H1 (cell line): ENCODE data around the gene NXPH2. TPM values are rescaled to one million over a fixed set of nuclear protein-coding genes. Genes with fewer than 3 reads are reported as not detected.

Experiments used
- CTCF ChIA-PET: fragments of 300-600 bp; sonication (Branson Sonifier 250); formaldehyde crosslinking; loops from one replicate; lab custom pipeline; 2021; ENCODE audit not compliant: partially characterized antibody; lab: Charles Lee
- POLR2A ChIA-PET: fragments of 300-600 bp; sonication (Branson Sonifier 250); formaldehyde crosslinking; loops from one replicate; lab custom pipeline; 2021; ENCODE audit warnings: inconsistent platforms; ENCODE audit not compliant: partially characterized antibody; lab: Charles Lee
- DNase-seq, 2 experiments: peaks; one replicate each; pipeline versions ENCODE4 v3.0.0 to v3.0.0-alpha.2; 2010 to 2022; ENCODE audit warnings: low spot score in 2 of 2, low read depth in 1 of 2, mixed read lengths in 1 of 2
- FAIRE-seq: peaks from 2 replicates; lab custom pipeline; 2011; peaks lifted over from hg19 to GRCh38; lab: Jason Lieb, UNC
- H2AFZ ChIP-seq: 2 replicates; pipeline ENCODE4 v1.8.1; 2012; ENCODE audit warnings: low read length, inconsistent platforms
- H2AK5ac ChIP-seq: 2 replicates; pipeline ENCODE4 v1.6.1; 2013; ENCODE audit warnings: low read depth, low read length
- H2BK120ac ChIP-seq: replicated peaks from 2 replicates; pipeline ENCODE3; 2013; ENCODE audit warnings: low read depth, low read length, inconsistent platforms
- H2BK12ac ChIP-seq: 2 replicates; pipeline ENCODE4 v1.6.1; 2013; ENCODE audit warnings: low read depth, low read length
- H2BK15ac ChIP-seq: 2 replicates; pipeline ENCODE4 v1.6.1; 2013; ENCODE audit warnings: low read length
- H2BK20ac ChIP-seq: 2 replicates; pipeline ENCODE4 v1.6.1; 2013; ENCODE audit warnings: low read length
- H2BK5ac ChIP-seq: 2 replicates; pipeline ENCODE4 v1.6.1; 2013; ENCODE audit warnings: low read depth, low read length
- H3K14ac ChIP-seq: 2 replicates; pipeline ENCODE4 v1.6.1; 2013; ENCODE audit warnings: inconsistent platforms; ENCODE audit not compliant: insufficient read length
- H3K18ac ChIP-seq: 2 replicates; pipeline ENCODE4 v1.6.1; 2013; ENCODE audit warnings: low read length; ENCODE audit errors: extremely low read depth
- H3K23ac ChIP-seq: 2 replicates; pipeline ENCODE4 v1.6.1; 2013; ENCODE audit warnings: inconsistent platforms; ENCODE audit not compliant: insufficient read length
- H3K23me2 ChIP-seq: 2 replicates; pipeline ENCODE4 v1.6.1; 2013; ENCODE audit warnings: low read depth, low read length
- H3K27ac ChIP-seq: 2 replicates; pipeline ENCODE4 v1.6.1; 2011; ENCODE audit warnings: low read depth, low read length, inconsistent platforms
- H3K27me3 ChIP-seq, 4 experiments: replicated peaks in 1 of 4; 1 replicate in 1 of 4; 2 replicates in 3 of 4; pipeline versions ENCODE4 v1.6.1 to v1.8.1; 2011 to 2013; ENCODE audit warnings: low read length in 3 of 4, mild to moderate bottlenecking in 3 of 4, inconsistent platforms in 2 of 4, mixed read lengths in 2 of 4, moderate library complexity in 1 of 4; ENCODE audit not compliant: control insufficient read depth in 3 of 4, insufficient read depth in 3 of 4; ENCODE audit errors: extremely low read depth in 1 of 4
- H3K36me3 ChIP-seq, 4 experiments: 2 replicates each; pipeline versions ENCODE4 v1.6.1 to v1.8.1; 2011 to 2013; ENCODE audit warnings: mild to moderate bottlenecking in 4 of 4, low read length in 3 of 4, moderate library complexity in 2 of 4, control low read depth in 1 of 4, inconsistent platforms in 1 of 4; ENCODE audit not compliant: insufficient read depth in 4 of 4, control insufficient read depth in 2 of 4
- H3K4ac ChIP-seq: replicated peaks from 2 replicates; pipeline ENCODE3; 2013; ENCODE audit warnings: low read length, low read depth, mixed read lengths, inconsistent platforms; ENCODE audit not compliant: insufficient read length
- H3K4me1 ChIP-seq, 4 experiments: replicated peaks in 1 of 4; 1 replicate in 1 of 4; 2 replicates in 3 of 4; pipeline versions ENCODE4 v1.6.1 to v1.8.1; 2011 to 2013; ENCODE audit warnings: low read length in 3 of 4, inconsistent platforms in 2 of 4, mixed read lengths in 1 of 4; ENCODE audit not compliant: insufficient read depth in 4 of 4, control insufficient read depth in 3 of 4
- H3K4me2 ChIP-seq, 2 experiments: 2 replicates each; pipeline versions ENCODE4 v1.6.1 to v1.8.1; 2011 to 2013; ENCODE audit warnings: low read depth in 2 of 2, low read length in 2 of 2, control low read depth in 1 of 2, inconsistent platforms in 1 of 2, mild to moderate bottlenecking in 1 of 2; ENCODE audit not compliant: insufficient read depth in 1 of 2
- H3K4me3 ChIP-seq, 4 experiments: fragments of 200-600, 300-600 bp in 1 of 4; sonication (generic), shearing (Covaris generic), sonication (Bioruptor Twin) in 1 of 4; 2 replicates each; pipeline versions ENCODE4 v1.5.1 to v1.8.1; 2011 to 2016; ENCODE audit warnings: low read length in 4 of 4, low read depth in 3 of 4, control low read depth in 2 of 4, inconsistent platforms in 2 of 4, mild to moderate bottlenecking in 2 of 4, mixed read lengths in 1 of 4, moderate library complexity in 1 of 4; ENCODE audit not compliant: insufficient read depth in 2 of 4; ENCODE audit errors: extremely low read depth in 1 of 4
- H3K56ac ChIP-seq: replicated peaks from 2 replicates; pipeline ENCODE3; 2013; ENCODE audit warnings: low read depth, mild to moderate bottlenecking, mixed read lengths, low read length, inconsistent platforms; ENCODE audit not compliant: insufficient read length
- H3K79me1 ChIP-seq: 2 replicates; pipeline ENCODE4 v1.6.1; 2013; ENCODE audit warnings: low read depth, low read length, control low read depth
- H3K79me2 ChIP-seq, 2 experiments: 2 replicates each; pipeline versions ENCODE4 v1.6.1 to v1.8.1; 2012 to 2013; ENCODE audit warnings: low read length in 2 of 2, mild to moderate bottlenecking in 2 of 2, inconsistent platforms in 1 of 2; ENCODE audit not compliant: insufficient read depth in 2 of 2, control insufficient read depth in 1 of 2
- H3K9ac ChIP-seq, 4 experiments: replicated peaks in 1 of 4; 1 replicate in 1 of 4; 2 replicates in 3 of 4; pipeline versions ENCODE4 v1.6.1 to v1.8.1; 2011 to 2013; ENCODE audit warnings: low read depth in 3 of 4, low read length in 3 of 4, control low read depth in 2 of 4, mild to moderate bottlenecking in 2 of 4, moderate library complexity in 2 of 4, inconsistent platforms in 1 of 4; ENCODE audit errors: extremely low read depth in 1 of 4
- H3K9me3 ChIP-seq, 2 experiments: 2 replicates each; pipeline versions ENCODE4 v1.6.1 to v1.8.1; 2012 to 2013; ENCODE audit warnings: mild to moderate bottlenecking in 2 of 2, moderate library complexity in 2 of 2, control low read depth in 1 of 2, inconsistent platforms in 1 of 2, low read depth in 1 of 2, low read length in 1 of 2, mixed read lengths in 1 of 2; ENCODE audit not compliant: insufficient read depth in 2 of 2
- H4K20me1 ChIP-seq, 2 experiments: replicated peaks in 1 of 2; 2 replicates each; pipeline versions ENCODE3 to v1.8.1; 2011 to 2013; ENCODE audit warnings: inconsistent platforms in 2 of 2, low read length in 2 of 2, mild to moderate bottlenecking in 1 of 2; ENCODE audit not compliant: insufficient read depth in 2 of 2, control insufficient read depth in 1 of 2
- H4K5ac ChIP-seq: 2 replicates; pipeline ENCODE4 v1.6.1; 2013; ENCODE audit warnings: low read length, low read depth, mixed read lengths, inconsistent platforms; ENCODE audit not compliant: insufficient read length
- H4K8ac ChIP-seq: 2 replicates; pipeline ENCODE4 v1.8.0; 2013; ENCODE audit warnings: mild to moderate bottlenecking, moderate library complexity, low read length, inconsistent platforms; ENCODE audit not compliant: insufficient read depth; ENCODE audit errors: extremely low read depth
- H4K91ac ChIP-seq: replicated peaks from 2 replicates; pipeline ENCODE3; 2013; ENCODE audit warnings: low read length, mixed read lengths, inconsistent platforms; ENCODE audit not compliant: insufficient read length
- CHD1 ChIP-seq: IDR thresholded peaks from 2 replicates; pipeline ENCODE4 v1.6.1; 2012; ENCODE audit warnings: low read depth, low read length, improper control_type of control experiment
- CHD2 ChIP-seq: IDR thresholded peaks from 2 replicates; pipeline ENCODE4 v1.6.1; 2012; ENCODE audit warnings: low read length, improper control_type of control experiment
- GTF2F1 ChIP-seq: IDR thresholded peaks from 2 replicates; pipeline ENCODE4 v1.6.1; 2012; ENCODE audit warnings: low read depth, low read length, improper control_type of control experiment, borderline replicate concordance
- HDAC2 ChIP-seq, 2 experiments: fragments of 300-600 bp in 1 of 2; sonication (generic) in 1 of 2; IDR thresholded peaks; 2 replicates each; pipeline ENCODE4 v1.6.1; 2011 to 2012; ENCODE audit warnings: low read depth in 2 of 2, low read length in 2 of 2, mild to moderate bottlenecking in 2 of 2, moderate library complexity in 2 of 2, borderline replicate concordance in 1 of 2, inconsistent platforms in 1 of 2
- JUN ChIP-seq: IDR thresholded peaks from 2 replicates; pipeline ENCODE4 v1.6.1; 2011; ENCODE audit warnings: low read depth, mild to moderate bottlenecking, improper control_type of control experiment, low read length
- KDM1A ChIP-seq: fragments of 200-600, 300-600 bp; sonication (generic); IDR thresholded peaks from 2 replicates; pipeline ENCODE4 v1.7.1; 2016; ENCODE audit warnings: mild to moderate bottlenecking, low read length, borderline replicate concordance
- NANOG ChIP-seq: IDR thresholded peaks from 2 replicates; pipeline ENCODE4 v1.6.1; 2011; ENCODE audit warnings: low read length, low read depth, mild to moderate bottlenecking, inconsistent platforms; ENCODE audit not compliant: insufficient read depth, poor library complexity, severe bottlenecking
- SIX5 ChIP-seq: IDR thresholded peaks from 2 replicates; pipeline ENCODE4 v1.6.1; 2011; ENCODE audit warnings: mild to moderate bottlenecking, low read depth, low read length
- SP4 ChIP-seq: IDR thresholded peaks from 2 replicates; pipeline ENCODE4 v1.6.1; 2012; ENCODE audit warnings: low read length, inconsistent platforms
- SRF ChIP-seq: IDR thresholded peaks from 2 replicates; pipeline ENCODE4 v1.6.1; 2011; ENCODE audit warnings: mild to moderate bottlenecking, low read depth, low read length, moderate library complexity
- TBP ChIP-seq: IDR thresholded peaks from 2 replicates; pipeline ENCODE4 v1.6.1; 2011; ENCODE audit warnings: low read depth, low read length, improper control_type of control experiment
- WGBS, 2 experiments: shearing (Covaris generic) in 1 of 2; methylation state at CpG; one replicate each; pipeline versions ENCODE4 v1.1.6 to v1.1.7; 2013 to 2015; ENCODE audit warnings: low lambda C conversion rate in 2 of 2, mixed read lengths in 2 of 2, inconsistent platforms in 1 of 2, low coverage in 1 of 2, missing lambda C conversion rate in 1 of 2; ENCODE audit not compliant: insufficient replicate concordance in 2 of 2, insufficient coverage in 1 of 2, insufficient read length in 1 of 2; ENCODE audit errors: extremely low coverage in 1 of 2, missing lambda C conversion rate in 1 of 2; 5-methylcytosine and 5-hydroxymethylcytosine counted together
- polyA plus RNA-seq, 7 experiments: library from polyadenylated mRNA; depleted of rRNA in 3 of 7; stranded (reverse) in 5 of 7; unstranded in 2 of 7; fragments of >200 nt in 5 of 7; fragments of 200-250 nt in 2 of 7; gene quantifications; 1 replicate in 5 of 7; 2 replicates in 1 of 7; 4 replicates in 1 of 7; pipeline versions ENCODE4 v1.2.1 to v1.2.3, GENCODE V29; 2011 to 2013; ENCODE audit warnings: missing spikeins in 2 of 7, mixed read lengths in 2 of 7
- total RNA-seq: library from RNA; stranded (reverse); fragmentation: NEBNext Ultra II Directional; extraction: Animal tissue kit (Norgen Biotek cat#: 25700); gene quantifications from 2 replicates; pipeline ENCODE4 v1.2.1, GENCODE V29; 2021
- TF ChIP-seq, protein P1 (sequence below), 3 experiments: IDR thresholded peaks; 1 replicate in 2 of 3; 2 replicates in 1 of 3; pipeline versions ENCODE4 v1.5.1 to v1.6.1; 2011; ENCODE audit warnings: low read length in 3 of 3, mild to moderate bottlenecking in 3 of 3, inconsistent platforms in 2 of 3, low read depth in 1 of 3, moderate library complexity in 1 of 3; ENCODE audit not compliant: insufficient read depth in 1 of 3; ENCODE audit errors: control extremely low read depth in 1 of 3

Gene NXPH2
- total and polyA plus RNA-seq, 2 of the 8 experiments (the other 6 are each of a cell fraction or from before 2014, with no cell fraction given): 1.9 to 6.9 TPM

DNA sequence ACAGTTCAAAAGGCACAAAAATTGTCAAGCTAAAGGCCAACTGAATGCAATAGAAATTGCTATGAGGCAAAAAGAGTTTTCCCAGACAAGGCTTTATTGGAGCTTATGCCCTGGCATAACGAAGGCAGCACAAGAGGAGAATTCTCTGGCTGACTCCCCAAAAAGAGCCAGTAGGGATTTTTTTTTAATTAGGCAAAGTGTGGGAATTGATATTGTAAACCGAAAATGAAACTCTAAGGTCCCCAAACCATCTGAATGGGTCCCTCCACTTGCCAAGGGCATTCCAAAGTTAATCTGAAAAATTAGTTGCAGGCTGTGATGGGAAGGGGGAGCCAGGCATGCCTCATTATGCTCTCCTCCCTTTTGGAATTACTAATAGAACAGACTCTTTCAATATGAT is 159.8 kb downstream of the NXPH2 start:
- Histone ChIP-seq H4K20me1 (no peaks in the 10 kb centered on the region), H3K18ac (no peak overlapping the region), H2AFZ (no peak overlapping the region), H3K79me2 (no peaks in the 10 kb centered on the region), H3K56ac (no peak overlapping the region), H3K14ac (no peak overlapping the region), H2BK5ac (no peak overlapping the region), H2BK12ac (no peak overlapping the region), H3K36me3 (no peaks in the 10 kb centered on the region), H2BK20ac (no peak overlapping the region), H2AK5ac (no peak overlapping the region), H3K27ac (no peak overlapping the region), H4K91ac (no peak overlapping the region), H3K4me2 (no peak overlapping the region), H3K79me1 (no peaks in the 10 kb centered on the region), H3K23me2 (no peaks in the 10 kb centered on the region), H3K23ac (no peak overlapping the region), H3K9ac (no peak overlapping the region), H3K4ac (no peak overlapping the region), H2BK15ac (no peak overlapping the region), H3K4me3 (no peak overlapping the region), H4K8ac (no peak overlapping the region), H3K4me1 (no peaks in the 10 kb centered on the region), H2BK120ac (no peak overlapping the region), H3K9me3 (no peaks in the 10 kb centered on the region), H3K27me3 (no peaks in the 10 kb centered on the region), H4K5ac (no peak overlapping the region)
- ChIA-PET CTCF (no interaction called here), POLR2A (no interaction called here)
- WGBS, 2 experiments: 96% methylated on average over 2 of the region's 2 CpGs; no CpG with 5 or more reads in 1 of the 2 experiments
- DNase-seq (no peak), FAIRE-seq (no peak)
- TF ChIP-seq, protein P1, sequence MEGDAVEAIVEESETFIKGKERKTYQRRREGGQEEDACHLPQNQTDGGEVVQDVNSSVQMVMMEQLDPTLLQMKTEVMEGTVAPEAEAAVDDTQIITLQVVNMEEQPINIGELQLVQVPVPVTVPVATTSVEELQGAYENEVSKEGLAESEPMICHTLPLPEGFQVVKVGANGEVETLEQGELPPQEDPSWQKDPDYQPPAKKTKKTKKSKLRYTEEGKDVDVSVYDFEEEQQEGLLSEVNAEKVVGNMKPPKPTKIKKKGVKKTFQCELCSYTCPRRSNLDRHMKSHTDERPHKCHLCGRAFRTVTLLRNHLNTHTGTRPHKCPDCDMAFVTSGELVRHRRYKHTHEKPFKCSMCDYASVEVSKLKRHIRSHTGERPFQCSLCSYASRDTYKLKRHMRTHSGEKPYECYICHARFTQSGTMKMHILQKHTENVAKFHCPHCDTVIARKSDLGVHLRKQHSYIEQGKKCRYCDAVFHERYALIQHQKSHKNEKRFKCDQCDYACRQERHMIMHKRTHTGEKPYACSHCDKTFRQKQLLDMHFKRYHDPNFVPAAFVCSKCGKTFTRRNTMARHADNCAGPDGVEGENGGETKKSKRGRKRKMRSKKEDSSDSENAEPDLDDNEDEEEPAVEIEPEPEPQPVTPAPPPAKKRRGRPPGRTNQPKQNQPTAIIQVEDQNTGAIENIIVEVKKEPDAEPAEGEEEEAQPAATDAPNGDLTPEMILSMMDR (IDR thresholded peaks at IDR 0.05; ENCODE audit: control extremely low read depth in 1 of 3, insufficient read depth in 1 of 3, low read depth in 1 of 3, low read length in 3 of 3): no peak
- TF ChIP-seq SRF: no peak
- TF ChIP-seq GTF2F1: no peak
- TF ChIP-seq HDAC2 (IDR thresholded peaks at IDR 0.05; ENCODE audit: borderline replicate concordance in 1 of 2, low read depth in 2 of 2, low read length in 2 of 2): no peak
- no peak for TF ChIP-seq CHD1
- no peak for TF ChIP-seq JUN
- TF ChIP-seq CHD2: no peak
- TF ChIP-seq SIX5: no peak
- no peak for TF ChIP-seq SP4
- TF ChIP-seq TBP: no peak
- no peak for TF ChIP-seq NANOG
- TF ChIP-seq KDM1A: no peak
